ENCODE data around the gene FIS1. TPM values are rescaled to one million over a fixed set of nuclear protein-coding genes. Genes with fewer than 3 reads are reported as not detected.
A peak's percentile ranks its signal among the peaks of the same experiment; 100 is the strongest.
"Not testable (repeated sequence)": the region's sequence is repeated elsewhere in the genome, so short reads cannot be mapped to it uniquely, and the experiment has no call there.

FIS1 gene
- polyA plus RNA-seq (2013, experiment 1 of 2; ENCODE audit: insufficient read length): 122 TPM
- 82.2 TPM for polyA plus RNA-seq (2013, experiment 2 of 2; ENCODE audit: insufficient read length)

GRCh38 chr7:101244375-101245146 is at the start of gene FIS1:
Gene FIS1 (minus strand): TSS chr7:101245081. CDS start chr7:101245004, 77 bp downstream.
- peak; percentile 89 for DNase-seq

- DNase-seq: no peak
Measured at GRCh38 chr7:101294039-101294831, 49.4 kb upstream of the FIS1 start.

GRCh38 chr7:101293069-101294021 is 48.5 kb upstream of the FIS1 start:
- not testable (repeated sequence) for DNase-seq

- DNase-seq: not testable (repeated sequence)
Measured at GRCh38 chr7:101292566-101292965, 47.7 kb upstream of the FIS1 start.

DNA sequence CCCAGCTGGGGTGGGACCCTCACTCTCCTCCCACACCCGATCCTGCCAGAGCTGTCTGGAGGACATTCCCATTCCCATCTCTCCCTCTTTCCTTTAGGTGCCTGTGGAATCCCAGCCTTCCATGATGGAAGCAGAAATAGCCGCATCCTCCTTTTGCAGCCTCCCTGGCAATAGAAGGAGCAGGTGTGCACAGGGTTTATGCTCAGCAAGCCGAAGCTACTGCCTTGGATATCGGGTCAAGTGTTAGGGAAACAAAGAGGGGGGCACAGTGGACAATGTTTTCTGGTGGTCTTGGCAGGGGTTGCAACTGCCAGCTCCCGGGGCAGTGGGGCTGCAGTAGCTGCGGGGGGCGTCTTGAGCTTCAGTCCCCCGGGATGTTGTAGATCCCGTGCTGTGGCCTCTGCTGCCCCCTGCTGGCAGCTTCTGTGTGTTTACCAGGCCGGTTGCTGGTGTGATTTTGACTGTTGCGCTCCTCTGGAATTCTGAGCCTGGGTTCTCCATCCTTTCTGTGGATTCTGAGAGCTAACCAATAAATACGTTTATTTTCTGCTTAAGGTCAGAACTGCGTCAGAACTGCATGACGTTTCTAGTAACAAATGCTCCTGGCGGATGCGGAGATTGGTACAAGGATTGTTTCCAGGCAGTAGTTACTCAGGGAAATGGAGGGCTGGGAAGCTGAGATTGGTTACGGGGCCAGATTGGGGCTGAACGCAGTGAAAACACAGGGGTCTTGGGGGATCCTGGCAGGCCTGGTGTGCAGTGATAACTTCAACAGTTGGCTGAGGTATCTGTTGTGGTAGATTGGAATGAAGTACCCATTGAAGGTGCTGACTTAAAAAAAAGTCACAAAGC is 45.5 kb upstream of the FIS1 start:
- DNase-seq: peak; percentile 24

GRCh38 chr7:101289687-101290086 is 44.8 kb upstream of the FIS1 start:
- not testable (repeated sequence) for DNase-seq

GRCh38 chr7:101288439-101288838 is 43.6 kb upstream of the FIS1 start:
- DNase-seq: no peak

DNA sequence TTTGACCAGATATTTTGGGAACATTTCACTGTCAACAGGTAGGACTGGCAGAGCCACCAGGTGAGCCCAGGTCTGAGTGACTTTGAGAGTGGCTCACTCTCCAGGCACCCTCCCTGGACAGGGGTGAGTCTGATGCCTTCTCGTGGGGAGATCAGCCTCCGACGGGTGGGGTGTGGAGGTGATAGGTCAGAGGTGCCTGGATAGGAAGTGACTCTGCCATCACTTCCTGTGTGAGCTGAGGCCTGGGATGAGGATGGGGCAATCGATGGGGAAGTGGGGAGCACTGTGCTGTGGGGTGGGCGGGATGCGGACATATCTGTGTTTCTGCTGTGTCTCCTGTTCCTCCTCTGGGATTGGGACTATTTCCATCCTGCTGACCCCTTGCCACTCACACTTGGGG is 42.2 kb upstream of the FIS1 start:
- DNase-seq: no peak

GRCh38 chr7:101285880-101286279 is 41.0 kb upstream of the FIS1 start:
- not testable (repeated sequence) for DNase-seq

- no peak for DNase-seq
Measured at GRCh38 chr7:101285171-101285570, 40.3 kb upstream of the FIS1 start.

DNA sequence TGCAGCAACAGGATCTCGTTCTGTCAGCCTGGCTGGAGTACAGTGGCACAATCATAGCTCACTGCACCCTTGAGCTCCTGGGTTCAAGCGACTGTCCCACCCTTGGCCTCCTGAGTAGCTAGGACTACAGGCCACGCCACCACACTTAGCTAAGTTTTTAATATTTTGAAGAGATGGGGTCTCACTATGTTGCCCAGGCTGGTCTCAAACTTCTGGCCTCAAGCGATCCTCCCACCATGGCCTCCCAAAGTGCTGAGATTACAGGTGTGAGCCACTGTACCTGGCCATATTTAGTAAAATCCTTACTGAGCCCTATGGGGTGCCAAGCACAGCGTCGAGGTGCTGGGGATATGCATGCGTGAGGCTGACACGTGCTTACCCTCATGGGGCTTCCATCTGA is 36.0 kb upstream of the FIS1 start:
- DNase-seq: not testable (repeated sequence)

- no peak for DNase-seq
Measured at GRCh38 chr7:101278461-101279292, 33.8 kb upstream of the FIS1 start.

DNA sequence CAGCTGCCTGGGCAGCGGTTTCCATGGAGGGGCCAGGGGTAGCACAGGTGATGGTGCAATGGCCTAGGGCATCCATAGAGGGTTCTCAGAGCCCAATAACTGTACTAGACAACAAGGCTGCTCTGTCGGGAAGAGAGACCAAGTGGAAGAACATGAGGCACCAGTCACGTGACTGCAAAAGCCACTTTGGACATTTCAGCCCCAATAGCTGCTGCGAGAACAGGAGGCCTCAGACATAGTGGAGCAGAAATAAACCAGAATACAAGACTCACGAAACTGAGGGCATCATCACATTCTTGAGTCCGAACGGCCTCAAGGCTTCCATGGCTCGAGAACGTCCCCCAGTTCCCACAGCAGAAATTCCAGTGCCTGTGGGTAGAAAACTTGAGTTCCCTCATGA is 32.3 kb upstream of the FIS1 start:
- DNase-seq: no peak

DNA sequence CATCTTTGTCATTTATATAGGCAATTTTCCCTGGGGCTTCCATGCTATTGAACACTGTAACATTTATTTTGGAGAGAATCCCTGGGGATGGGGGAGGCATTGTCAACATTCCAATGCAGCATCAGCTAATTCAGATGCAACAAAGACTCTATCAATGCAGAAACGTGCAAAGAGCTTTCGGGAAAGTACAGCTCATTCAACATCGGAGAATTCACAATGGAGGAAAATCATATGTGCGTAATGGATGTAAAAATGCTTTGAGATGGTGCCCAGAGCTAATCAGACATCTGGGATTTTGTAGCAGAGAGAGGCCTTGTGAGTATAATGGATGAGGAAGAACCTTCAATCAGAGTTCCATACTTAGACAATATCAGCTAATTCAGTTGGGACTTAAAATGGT is 28.3 kb upstream of the FIS1 start:
- no peak for DNase-seq

DNA sequence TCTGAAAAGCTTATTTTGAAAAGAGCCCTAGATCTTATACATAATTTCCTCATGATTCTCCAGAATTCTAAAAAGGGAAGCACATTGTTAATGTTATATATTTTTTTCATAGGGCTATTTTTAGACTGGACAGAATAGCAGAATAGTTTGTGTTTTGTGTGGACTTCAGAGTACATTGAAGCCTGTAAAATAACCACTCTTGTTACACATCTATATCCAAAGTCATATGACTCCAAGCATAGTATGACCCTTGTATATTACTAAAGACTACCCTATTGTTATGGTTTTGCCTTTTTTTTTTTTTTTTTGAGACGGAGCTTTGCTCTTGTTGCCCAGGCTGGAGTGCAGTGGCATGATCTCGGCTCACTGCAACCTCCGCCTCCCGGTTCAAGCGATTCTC is 26.1 kb upstream of the FIS1 start:
- no peak for DNase-seq

GRCh38 chr7:101269664-101270063 is 24.8 kb upstream of the FIS1 start:
- no peak for DNase-seq

DNA sequence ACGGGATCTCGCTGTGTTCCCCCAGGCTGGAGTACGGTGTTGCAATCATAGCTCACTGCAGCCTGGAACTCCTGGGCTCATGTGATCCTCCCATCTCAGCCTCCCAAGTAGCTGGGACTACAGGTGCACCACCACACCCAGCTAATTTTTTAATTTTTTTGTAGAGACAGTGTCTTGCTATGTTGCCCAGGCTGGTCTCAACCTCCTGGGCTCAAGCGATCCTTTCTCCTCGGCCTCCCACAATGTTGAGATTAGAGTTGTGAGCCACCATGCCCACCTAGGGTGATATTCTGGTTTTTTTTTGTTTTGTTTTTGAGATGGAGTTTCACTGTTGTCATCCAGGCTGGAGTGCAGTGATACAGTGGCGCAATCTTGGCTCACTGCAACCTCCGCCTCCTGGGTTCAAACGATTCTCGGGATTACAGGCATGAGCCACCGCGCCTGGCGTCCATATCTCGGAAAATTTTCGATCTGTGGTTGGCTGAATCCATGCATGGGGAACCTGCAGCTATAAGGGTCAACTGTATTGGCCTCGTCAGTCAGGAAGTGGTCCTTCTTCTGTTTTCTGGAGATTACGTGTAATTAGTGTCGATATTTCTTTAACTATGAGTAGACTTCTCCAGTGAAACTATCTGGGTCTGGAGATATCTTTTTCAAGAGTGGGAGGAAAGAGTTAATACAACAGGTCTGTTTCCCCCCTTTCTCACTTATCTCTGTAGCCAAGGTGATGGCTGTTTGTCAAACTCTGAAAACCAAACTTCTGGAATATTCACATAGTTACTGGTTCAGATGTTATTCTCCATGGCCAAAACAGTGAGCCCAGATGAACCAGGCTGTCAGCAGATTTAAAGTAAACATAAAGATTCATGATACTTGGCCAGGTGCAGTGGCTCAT is 21.0 kb upstream of the FIS1 start:
- DNase-seq: no peak

DNA sequence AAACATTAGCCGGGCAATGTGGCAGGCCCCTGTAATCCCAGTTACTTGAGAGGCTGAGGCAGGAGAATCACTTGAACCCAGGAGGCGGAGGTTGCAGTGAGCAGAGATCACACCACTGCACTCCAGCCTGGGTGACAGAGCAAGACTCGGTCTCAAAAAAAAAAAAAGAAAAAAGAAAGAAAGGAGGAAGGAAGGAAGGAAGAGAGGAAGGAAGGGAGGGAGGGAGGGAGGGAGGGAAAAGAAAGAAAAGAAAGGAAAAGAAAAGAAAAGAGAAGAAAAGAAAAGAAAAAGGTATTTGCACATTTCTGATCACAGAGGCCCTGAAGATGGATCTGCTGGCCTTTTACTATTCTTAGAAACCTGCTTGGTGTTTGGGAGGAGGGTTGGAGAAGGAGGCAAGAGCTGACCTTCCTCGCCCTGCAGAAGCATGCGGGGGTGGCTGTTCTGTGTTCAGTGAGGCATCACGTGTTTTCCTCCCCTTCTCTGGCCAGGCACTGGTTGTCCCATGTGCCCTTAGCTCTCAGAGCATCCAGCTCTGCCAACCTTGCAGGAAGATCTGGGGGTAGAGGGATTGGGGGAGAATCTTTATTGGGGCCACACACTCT is 19.3 kb upstream of the FIS1 start:
- DNase-seq: not testable (repeated sequence)

DNA sequence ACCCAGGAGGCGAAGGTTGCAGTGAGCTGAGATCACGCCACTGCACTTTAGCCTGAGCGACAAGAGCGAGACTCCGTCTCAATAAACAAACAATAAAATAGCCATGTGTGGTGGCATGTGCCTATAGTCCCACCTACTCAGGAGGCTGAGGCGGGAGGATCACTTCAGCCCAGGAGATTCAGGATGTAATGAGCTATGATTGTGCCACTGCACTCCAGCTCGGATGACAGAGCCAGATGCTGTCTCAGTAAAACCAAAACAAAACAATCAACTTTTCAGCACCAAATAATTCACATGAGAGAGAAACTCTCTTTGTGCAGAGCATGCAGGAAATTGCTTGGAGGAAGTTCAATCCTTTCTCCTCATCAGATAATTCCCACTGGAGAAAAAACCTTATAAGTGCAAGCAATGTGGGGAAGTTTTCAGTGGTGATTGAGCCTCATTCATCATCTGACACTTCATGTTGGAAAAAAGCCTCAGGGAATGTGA is 13.4 kb upstream of the FIS1 start:
- no peak for DNase-seq
